Vagina (tissue), 2 donors: ENCODE results near the gene NAP1L4.

Source experiments
- POLR2A ChIP-seq, 2 donors: fragments of 450-650 bp; IDR thresholded peaks; one replicate each; pipeline ENCODE4 v1.6.1; 2017; ENCODE audit warnings: antibody characterized with exemption in 2 of 2, mild to moderate bottlenecking in 2 of 2, moderate library complexity in 2 of 2
- POLR2AphosphoS5 ChIP-seq, 2 donors: sonication (generic); formaldehyde crosslinking; IDR thresholded peaks; one replicate each; pipeline ENCODE4 v1.9.0; 2017; ENCODE audit warnings: antibody characterized with exemption in 2 of 2, mild to moderate bottlenecking in 2 of 2, low read depth in 1 of 2; ENCODE audit not compliant: insufficient read depth in 1 of 2
- TF ChIP-seq, protein P1 (sequence below), 3 experiments: fragments of 450-650 bp in 2 of 3; fragments of 200-600 bp in 1 of 3; sonication (generic) in 1 of 3; IDR thresholded peaks; one replicate each; pipeline ENCODE4 v1.5.1; 2017 to 2019; ENCODE audit warnings: antibody characterized with exemption in 3 of 3, mild to moderate bottlenecking in 2 of 3, moderate library complexity in 2 of 3

- TF ChIP-seq, protein P1, sequence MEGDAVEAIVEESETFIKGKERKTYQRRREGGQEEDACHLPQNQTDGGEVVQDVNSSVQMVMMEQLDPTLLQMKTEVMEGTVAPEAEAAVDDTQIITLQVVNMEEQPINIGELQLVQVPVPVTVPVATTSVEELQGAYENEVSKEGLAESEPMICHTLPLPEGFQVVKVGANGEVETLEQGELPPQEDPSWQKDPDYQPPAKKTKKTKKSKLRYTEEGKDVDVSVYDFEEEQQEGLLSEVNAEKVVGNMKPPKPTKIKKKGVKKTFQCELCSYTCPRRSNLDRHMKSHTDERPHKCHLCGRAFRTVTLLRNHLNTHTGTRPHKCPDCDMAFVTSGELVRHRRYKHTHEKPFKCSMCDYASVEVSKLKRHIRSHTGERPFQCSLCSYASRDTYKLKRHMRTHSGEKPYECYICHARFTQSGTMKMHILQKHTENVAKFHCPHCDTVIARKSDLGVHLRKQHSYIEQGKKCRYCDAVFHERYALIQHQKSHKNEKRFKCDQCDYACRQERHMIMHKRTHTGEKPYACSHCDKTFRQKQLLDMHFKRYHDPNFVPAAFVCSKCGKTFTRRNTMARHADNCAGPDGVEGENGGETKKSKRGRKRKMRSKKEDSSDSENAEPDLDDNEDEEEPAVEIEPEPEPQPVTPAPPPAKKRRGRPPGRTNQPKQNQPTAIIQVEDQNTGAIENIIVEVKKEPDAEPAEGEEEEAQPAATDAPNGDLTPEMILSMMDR (IDR thresholded peaks at IDR 0.05): no peak
- TF ChIP-seq POLR2A (IDR thresholded peaks at IDR 0.05) (no peak), POLR2AphosphoS5 (IDR thresholded peaks at IDR 0.05; ENCODE audit: insufficient read depth in 1 of 2, low read depth in 1 of 2) (no peak)
Observed at GRCh38 chr11:2950825-2951224, 41.3 kb downstream of the NAP1L4 start.
